ENCODE results near the gene MRPL55.

MRPL55 gene

DNA sequence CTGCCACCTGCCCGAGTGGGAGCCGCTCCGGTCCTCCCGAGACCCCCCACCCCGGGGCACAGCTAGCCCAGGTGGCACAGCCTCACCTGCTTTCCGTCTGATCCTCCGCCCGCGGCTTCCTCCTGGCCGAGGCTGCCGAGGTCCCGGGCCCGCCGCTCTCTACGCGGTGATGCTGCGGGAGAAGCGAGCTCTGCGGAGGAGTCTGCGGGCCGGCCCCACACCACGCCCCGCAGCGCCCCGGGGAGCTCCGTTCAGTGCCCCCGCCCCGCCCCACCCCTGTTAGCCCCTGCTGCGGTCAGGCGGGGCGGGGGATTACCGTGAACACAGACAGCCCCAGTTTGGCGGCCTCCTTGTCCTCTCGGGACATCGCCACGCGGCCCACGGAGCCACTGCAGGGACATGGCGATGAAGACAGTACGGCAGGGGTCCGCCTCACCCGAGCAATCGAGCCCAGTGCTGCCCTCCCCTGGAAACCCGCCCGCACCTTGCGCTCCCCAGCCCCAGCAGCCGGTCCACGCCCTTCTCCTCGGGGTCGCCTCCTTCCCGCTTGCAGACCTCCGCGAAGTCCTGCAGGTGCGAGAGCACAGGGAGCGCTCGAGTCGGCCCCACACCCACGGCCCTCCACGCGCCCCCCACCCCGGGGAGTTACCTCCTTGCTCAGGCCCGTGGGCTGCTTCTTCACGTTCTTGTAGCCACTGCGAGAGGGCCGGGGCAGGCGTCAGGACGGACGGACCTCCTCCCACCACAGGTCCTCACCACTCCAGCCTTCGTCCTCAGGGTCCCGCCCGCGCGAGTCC lies 6.9 kb downstream of the MRPL55 start:
- DNase-seq (ENCODE audit: low read depth, low spot score), result peak; percentile 67

DNA sequence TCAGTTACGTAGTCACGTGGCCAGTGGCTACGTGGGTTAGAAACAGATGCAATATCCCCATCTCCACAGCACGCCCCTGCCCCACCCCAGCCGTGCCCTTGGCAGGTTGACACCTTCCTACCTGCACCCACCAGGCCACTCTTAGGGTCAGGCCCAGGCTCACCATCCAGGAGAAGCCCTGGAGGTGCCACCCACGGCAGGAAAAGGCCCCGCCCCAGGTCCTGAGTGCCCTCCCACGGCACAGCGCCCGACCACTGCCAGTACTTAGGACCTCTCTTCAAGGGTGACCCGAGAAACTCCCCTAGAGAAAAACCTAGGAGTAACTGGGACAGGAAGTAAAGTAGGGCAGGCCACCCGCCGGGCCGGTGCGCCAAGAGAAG lies 7.5 kb downstream of the MRPL55 start:
- DNase-seq (ENCODE audit: low read depth, low spot score), result no peak

DNA sequence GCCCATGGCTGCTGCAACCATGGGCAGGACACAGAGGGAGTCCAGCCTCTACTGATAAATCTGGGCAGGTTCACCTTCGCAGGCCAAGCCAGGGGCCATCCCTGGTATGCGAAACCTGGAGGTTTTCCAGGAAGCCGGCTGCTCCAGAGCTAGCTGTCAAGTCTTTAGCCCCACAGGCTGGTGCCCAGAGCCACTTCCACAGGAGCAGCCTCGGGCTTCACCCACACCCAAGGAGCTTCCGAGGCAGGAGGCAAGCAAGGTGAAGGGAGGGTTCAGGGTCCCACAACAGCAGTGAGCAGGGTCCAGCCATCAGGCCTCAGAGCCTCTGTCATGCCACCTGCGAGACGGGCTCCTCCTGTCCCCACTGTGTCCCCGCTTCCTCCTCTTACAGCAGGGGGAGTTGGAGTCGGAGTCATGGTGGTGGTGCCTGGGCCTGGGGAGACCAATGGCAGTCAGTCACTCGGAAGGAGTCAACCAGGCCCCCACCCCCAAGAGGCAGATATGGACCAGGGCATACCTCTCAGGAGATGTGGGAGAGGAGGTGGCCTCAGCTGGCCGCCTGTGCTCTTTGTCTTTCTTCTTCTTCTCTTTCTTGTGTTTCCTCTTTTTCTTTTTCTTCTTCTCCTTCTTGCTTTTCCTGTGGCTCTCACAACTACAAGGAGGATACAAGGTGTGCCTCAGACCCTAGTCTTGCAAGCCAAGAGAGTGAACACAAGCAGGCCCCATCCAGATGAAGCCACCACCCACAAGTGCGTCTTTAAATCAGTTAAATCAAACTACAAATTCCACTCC lies 8.1 kb downstream of the MRPL55 start:
- peak; percentile 8 for DNase-seq (ENCODE audit: low read depth, low spot score)

DNA sequence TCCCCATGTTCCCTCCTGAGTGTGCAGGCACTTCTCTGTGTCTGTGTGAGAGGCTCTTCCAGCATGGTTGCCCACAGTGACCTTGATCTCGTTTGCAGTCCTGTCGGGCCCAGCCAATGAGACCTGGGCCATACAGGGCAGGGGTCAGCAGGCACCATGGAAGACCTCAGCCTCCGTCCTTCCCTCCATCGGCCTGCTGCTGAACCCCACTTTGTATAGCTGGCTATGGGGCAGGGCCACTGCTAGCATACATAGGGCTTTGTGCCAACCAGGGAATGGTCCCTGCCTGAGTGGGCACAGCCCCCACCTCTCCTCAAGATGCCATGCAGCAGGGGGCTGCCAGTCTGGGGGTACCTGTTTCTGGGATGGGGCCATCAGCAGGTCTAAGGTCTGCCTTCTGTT lies 9.8 kb downstream of the MRPL55 start:
- peak; percentile 2 for DNase-seq (ENCODE audit: low read depth, low spot score)

DNA sequence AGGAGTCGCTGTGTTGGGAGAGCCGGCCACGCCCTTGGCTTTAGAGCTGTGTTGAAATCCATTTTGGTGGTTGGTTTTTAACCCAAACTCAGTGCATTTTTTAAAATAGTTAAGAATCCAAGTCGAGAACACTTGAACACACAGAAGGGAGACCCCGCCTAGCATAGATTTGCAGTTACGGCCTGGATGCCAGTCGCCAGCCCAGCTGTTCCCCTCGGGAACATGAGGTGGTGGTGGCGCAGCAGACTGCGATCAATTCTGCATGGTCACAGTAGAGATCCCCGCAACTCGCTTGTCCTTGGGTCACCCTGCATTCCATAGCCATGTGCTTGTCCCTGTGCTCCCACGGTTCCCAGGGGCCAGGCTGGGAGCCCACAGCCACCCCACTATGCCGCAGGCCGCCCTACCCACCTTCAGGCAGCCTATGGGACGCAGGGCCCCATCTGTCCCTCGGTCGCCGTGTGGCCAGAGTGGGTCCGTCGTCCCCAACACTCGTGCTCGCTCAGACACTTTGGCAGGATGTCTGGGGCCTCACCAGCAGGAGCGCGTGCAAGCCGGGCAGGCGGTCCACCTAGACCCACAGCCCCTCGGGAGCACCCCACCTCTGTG lies 10.7 kb downstream of the MRPL55 start:
- peak; percentile 3 for DNase-seq (ENCODE audit: low read depth, low spot score)

DNA sequence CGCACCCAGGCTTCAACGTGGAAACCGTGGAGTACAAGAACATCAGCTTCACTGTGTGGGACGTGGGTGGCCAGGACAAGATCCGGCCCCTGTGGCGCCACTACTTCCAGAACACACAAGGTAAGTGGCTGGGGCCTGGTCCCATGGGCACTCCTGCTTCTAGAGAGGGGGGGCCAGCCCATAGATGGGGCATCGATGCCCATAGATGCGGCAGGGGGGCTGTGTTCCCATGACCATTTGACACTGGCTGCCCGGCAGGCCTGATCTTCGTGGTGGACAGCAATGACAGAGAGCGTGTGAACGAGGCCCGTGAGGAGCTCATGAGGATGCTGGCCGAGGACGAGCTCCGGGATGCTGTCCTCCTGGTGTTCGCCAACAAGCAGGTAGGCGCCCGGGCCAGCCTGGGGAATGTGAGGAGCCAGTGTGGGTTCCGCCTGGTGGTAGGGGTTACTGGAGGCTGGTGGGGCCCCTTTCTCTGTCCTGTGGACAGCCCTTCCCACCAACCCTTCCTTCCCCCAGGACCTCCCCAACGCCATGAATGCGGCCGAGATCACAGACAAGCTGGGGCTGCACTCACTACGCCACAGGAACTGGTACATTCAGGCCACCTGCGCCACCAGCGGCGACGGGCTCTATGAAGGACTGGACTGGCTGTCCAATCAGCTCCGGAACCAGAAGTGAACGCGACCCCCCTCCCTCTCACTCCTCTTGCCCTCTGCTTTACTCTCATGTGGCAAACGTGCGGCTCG lies 11.6 kb downstream of the MRPL55 start:
- peak; percentile 1 for DNase-seq (ENCODE audit: low read depth, low spot score)

DNA sequence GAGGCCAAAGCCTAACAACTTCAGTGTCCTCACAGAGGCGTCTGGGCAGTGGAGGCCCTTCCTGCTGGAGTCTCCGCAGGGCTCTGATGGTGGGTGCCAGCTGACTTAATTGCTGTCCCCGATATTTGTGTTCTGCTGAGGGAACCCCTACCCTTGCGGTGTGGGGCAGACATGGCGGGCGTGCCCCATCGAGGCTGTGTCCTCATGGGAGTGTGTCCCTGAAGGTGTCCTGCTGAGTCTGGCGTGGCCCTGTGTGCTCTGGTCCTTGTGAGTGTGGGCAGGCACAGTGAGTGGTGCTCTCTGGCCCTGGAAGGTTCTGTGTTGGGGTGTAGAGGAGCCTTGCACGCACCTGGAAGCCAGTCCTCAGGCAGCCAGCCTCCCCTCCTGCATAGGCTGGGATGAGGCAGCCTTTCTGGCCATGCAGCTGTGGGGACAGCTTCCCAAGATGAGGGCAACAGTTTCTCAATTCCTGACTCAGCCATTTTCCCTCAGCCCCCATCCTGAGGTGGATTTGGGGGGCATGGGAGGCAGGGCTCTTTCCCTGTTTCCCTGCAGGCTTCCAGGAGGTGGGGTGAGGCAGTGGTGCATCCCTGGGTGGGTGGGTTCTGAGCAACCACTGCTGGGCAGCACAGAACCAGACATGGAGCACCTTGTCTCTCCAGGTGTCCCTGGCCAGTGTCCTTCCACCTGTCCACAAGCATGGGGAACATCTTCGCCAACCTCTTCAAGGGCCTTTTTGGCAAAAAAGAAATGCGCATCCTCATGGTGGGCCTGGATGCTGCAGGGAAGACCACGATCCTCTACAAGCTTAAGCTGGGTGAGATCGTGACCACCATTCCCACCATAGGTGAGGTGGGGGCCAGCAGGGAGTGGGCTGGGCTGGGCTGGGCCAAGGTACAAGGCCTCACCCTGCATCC lies 12.4 kb downstream of the MRPL55 start:
- DNase-seq (ENCODE audit: low read depth, low spot score), result no peak

DNA sequence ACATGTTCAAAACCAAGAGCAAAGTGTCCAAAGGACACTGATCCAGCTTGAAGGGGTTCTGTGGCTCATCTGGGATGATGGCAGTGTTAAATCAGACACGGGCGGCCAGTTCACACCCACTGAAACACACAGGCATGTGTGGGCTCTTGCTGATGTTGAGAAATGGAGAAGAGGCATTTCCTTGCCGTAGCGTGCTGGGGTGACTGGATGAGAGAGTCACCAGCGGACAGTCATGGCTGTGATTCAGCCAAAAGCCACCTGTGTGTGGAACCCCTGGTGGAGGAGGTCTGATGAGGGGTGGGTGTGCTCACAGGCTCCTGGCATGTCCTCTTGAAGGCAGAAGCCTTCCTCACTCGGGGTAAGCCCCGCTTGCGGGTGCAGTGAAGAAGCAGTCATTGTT lies 13.2 kb downstream of the MRPL55 start:
- peak; percentile 1 for DNase-seq (ENCODE audit: low read depth, low spot score)

DNA sequence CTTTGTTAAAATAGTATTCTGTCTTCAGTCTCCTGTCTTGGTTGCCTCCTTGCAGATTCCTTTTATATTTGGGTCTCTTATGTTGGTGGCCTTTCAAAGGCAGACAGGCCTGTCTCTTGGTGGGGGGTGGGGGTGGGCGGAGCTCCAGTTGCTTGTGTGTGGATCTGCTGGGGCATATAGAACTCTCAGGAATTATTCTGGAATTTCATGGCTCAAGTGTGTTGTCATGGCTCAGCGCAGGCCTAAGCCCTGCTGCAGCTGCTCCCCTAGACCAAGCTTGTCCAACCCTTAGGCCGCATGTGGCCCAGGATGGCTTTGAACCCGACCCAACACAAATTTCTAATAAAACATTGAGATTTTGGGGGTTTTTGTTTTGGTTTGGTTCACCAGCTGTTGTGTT lies 13.9 kb downstream of the MRPL55 start:
- peak; percentile 1 for DNase-seq (ENCODE audit: low read depth, low spot score)

DNA sequence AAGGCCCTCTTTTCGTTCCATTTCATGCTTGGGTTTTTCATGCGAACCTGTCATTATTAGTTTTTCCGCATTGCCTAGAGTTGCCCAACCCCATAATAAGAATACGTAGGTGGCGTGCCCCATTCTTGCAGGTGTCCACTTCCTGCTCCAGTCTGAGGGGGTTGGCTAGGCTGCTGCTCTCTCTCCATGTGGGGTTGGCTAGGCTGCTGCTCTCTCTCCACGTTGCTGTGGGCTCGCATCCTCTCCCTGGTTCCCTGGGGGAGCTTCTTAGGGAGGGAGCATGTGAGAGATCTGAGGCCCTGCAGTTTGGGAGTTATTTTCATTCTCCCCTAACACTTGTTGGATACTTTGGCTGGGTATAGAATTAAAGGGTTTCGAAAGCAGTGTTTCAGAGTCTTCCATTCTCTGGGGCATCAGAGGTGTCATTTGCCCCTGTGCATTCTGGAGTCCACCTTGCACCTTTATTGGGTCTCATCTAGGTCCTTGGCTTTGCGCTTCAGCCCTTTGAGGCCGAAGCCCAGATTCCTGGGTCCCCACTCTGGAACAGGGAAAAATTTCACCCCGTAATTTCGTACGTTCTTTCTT lies 14.6 kb downstream of the MRPL55 start:
- no peak for DNase-seq (ENCODE audit: low read depth, low spot score)

DNA sequence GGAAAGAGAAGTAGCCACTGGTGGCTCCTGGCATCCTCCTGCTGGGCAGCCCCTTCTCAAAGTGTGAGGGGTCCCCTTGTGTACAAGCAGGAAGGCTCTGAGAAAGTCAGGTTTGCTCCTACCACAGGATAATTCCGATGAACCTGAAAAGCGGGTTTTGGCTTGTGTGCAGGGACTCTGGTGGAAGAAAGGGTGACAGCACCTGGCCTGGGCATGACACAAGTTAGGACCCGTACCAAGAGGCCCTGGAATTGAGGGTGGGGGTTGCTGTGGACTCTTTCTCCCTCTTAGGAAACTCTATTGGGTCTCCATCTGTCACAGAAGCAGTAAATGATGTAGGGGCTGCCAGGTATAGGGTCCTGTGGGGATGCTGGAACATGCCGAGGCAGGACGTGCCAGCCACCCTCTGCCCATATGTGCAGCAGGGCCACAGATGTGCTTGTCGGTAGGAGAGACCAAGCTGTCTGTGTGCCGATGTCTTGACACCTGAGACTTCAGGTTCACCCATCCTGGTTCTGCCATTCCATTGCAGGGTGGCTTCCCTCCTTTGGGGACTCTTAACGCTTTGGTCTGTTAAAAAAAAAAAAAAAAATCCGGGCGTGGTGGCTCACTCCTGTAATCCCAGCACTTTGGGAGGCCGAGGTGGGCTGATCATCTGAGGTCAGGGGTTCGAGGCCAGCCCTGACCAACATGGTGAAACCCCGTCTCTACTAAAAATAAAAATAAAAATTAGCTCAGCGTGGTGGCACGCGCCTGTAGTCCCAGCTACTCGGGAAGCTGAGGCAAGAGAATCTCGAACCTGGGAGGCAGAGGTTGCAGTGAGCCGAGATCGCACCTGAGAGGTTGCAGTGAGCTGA lies 15.8 kb downstream of the MRPL55 start:
- DNase-seq (ENCODE audit: low read depth, low spot score), result peak; percentile 44

DNA sequence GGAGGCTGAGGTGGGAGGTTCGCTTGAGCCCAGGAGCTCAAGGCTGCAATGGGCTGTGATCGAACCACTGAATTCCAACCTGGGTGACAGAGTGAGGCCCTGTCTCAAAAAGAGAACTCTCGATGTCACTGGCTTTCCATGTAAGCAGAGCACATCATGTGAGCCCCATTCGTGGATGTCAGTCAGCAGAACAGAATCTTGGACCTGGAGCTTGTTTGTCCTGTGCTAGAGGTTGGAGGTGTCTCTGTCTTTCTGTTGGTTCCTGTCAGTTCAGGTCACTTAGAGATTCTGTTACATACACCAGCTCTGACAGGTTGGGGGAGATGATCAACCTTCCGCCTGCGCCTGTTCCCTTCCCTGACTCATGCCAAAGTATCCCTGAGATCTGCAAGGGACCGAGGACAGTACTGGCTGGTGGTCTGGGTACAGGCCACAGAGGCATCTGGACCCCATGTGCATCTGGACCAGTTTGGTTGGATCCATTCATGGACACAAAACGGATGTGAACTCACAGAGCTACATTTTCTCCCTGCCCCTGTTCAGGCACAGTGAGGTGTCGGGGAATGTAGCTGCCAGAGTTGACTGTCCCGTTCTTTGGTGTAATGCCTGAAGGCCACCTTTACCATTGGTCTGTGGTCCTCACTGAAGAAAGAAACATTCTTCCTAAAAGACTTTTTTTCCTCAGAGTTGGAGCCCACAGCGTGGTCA lies 16.6 kb downstream of the MRPL55 start:
- no peak for DNase-seq (ENCODE audit: low read depth, low spot score)

DNA sequence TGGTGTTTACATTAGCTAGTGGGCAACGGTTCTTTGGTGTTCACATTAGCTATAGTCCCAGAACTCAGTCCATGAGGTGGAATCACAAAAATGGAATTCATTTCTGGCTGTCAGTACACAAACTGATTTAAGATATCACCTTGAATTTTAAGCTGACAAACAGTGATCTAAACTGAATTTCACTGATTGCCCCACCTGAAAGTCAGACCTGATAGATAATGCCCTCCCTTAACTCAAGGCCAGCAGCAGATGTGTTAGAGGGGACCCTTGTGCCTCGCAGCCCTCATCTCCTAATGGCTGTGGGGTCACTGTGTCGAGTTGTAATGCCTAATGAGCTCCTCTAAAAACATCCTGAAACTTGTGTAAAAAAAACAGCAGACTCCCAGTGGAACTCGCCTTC lies 18.0 kb downstream of the MRPL55 start:
- no peak for DNase-seq (ENCODE audit: low read depth, low spot score)

DNA sequence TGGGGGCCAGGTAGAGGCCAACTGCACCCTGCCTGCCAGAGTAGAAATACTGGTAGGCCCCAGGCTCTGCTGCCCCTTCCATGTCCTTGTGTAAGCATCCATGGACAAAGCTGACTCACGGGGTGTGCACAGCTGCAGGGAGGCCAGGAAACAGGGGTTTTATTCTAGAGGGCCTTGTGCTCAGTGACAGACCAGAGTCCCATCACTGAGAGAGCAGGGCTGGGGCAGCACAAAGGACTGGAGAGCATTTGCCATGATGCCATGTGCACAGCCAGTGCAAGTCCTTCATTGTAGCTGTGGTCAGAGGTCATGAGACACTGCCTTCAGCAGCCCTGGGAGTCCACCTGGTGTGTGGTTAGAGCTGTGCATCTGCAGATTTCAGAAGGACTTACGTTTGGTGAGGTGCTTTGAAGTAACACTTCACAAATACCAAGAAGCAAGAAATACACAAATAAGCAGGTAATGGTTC lies 18.5 kb downstream of the MRPL55 start:
- peak; percentile 1 for DNase-seq (ENCODE audit: low read depth, low spot score)

DNA sequence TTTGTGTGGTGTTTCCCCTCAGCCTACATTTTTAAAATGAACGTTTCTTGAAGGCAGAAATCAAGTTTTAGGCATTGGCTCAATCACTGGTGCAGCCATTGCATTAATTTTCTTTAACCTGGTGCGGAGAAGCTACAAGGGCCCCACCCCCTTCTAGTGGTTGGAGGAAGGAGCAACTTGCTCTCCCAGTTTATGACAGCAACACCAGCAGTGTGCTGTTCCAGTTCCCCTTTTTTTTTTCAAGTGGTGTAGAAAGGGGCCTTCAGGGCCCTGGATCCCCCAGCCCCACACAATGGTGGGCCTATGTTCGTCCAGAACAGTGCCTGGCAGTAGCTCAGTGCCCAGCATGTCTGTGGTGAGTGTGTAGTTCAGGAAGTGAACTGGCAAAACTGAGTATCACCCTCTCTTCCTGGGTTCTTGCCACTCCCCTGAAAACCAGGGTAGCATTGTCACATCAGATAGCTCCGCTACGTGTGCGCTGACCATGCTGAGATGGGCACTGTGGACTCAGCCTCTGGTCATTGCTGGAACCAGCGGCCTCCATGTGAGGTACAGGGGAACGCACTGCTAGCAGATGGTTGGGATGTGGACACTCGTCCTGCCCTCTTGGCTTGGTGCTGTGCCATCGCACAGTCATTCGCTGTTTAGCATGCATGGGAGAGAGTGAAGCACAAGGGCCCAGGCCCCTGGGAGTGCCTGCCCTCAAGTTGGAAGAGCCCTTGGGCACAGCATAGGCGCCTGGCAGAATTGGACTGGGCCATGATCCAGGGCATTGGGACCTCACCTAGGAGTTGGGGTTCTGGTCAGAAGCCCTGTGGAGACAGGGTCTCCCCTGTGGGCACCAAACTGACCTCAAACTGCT lies 19.3 kb downstream of the MRPL55 start:
- peak; percentile 1 for DNase-seq (ENCODE audit: low read depth, low spot score)

DNA sequence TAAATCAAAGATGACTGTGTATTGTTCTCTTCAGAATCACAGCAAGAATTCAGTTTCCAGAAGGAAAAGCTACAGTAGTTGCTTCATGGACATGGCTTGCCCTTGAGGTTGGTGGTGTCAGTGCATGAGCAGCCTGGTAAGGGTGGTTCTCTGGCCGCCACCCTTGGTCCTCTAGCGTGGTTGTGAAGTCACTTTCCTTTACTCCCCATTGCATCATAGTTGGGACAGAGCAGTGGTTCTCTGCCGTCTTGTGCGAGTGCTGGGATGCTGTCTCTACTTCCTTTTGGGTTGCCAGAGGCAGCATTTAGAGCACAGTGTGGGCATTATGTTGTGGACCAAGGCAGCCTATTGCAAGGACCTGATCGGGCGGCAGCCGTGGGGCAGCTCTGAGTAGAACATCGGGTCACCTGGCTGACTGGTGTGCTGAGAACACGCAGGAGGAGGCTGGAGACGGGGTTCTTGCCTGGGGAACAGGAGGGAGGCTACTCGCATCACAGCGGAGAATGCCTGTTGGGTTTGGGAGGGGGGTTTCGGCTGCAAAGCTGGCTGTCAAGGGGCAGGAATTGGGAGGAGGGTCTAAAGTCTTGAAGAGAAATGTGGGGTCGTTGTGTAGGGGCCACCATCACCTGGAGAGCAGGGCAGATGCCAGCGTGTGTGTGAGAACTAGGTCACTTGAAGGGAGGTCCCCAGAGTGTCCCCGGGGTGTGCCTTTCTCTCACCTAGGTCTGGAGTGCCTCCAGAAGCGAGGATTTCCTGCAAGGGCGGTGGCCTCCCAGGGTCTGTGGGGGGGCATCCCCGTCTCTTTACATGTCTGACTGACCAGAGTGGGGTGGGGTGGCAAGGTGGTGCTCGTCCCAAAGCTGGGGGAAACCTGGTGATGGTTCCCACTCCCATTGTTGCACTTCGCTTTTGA lies 20.3 kb downstream of the MRPL55 start:
- DNase-seq (ENCODE audit: low read depth, low spot score), result no peak

DNA sequence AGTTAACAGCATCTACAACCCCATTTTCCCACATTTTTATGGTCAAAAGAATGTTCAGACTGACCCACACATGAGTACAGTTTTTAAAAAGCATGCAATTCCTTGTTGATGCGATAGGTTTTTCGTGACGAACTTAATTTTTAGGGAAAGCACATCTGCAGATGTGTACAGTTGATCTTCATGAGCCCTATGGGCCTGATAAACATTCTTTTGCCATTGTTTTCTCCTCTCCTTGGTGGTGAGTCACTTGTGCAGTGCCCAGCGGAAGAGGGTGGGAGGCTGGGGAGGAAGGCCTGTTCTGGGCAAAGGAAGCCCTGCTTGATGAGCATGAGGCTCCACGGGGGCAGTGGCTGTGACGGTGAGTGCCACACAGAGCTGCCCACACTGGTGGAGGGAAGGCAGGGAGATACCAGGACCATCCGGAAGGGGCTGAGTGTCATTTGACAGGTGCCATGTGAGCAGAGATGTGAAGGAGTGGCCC lies 21.3 kb downstream of the MRPL55 start:
- DNase-seq (ENCODE audit: low read depth, low spot score), result no peak
